T-helper 17 cell (primary cell): Measurements from ENCODE around the gene LPGAT1. TPM values are rescaled to one million over a fixed set of nuclear protein-coding genes. Genes with fewer than 3 reads are reported as not detected.

Experiments
- ATAC-seq: fragments of 150-1000 bp; cut with Tn5 transposase; 2 replicates; pipeline ENCODE4 v1.10.0; 2021; ENCODE audit warnings: mild to moderate bottlenecking, moderate library complexity
- DNase-seq, 3 donors: peaks; one replicate each; pipeline versions ENCODE4 v3.0.0 to v3.0.0-alpha.2; 2020 to 2021
- H3K9me3 ChIP-seq: one replicate; pipeline ENCODE4 v1.7.0; 2013; ENCODE audit warnings: low read length, mild to moderate bottlenecking; ENCODE audit not compliant: control insufficient read depth, poor library complexity, severe bottlenecking
- H3K27ac Mint-ChIP-seq: one replicate; pipeline ENCODE4 v1.8.0; 2022; ENCODE audit warnings: mild to moderate bottlenecking, moderate library complexity, mixed read lengths
- H3K27me3 Mint-ChIP-seq: one replicate; pipeline ENCODE4 v1.8.0; 2022; ENCODE audit warnings: mixed read lengths
- H3K36me3 Mint-ChIP-seq: one replicate; pipeline ENCODE4 v1.8.0; 2022; ENCODE audit warnings: low read depth, mixed read lengths
- H3K4me1 Mint-ChIP-seq: one replicate; pipeline ENCODE4 v1.8.0; 2022; ENCODE audit warnings: mild to moderate bottlenecking, mixed read lengths
- H3K4me3 Mint-ChIP-seq: one replicate; pipeline ENCODE4 v1.8.0; 2022; ENCODE audit warnings: mild to moderate bottlenecking, moderate library complexity, mixed read lengths
- total RNA-seq, 4 donors: library from RNA in 2 of 4; stranded (reverse) in 2 of 4; gene quantifications; one replicate each; pipeline ENCODE4 v1.2.3 and lab custom pipeline; 2022 to 2026

Gene LPGAT1
- total RNA-seq, 2 donors from 2014 or later, result 35.0 to 42.9 TPM

GRCh38 chr1:211781260-211781659, 49.3 kb downstream of the LPGAT1 start:
- ATAC-seq, result no peak
- no peak overlapping the region for H3K4me3 Mint-ChIP-seq
- H3K4me1 Mint-ChIP-seq, result peaks cover 6% of the 10 kb centered on the region
- DNase-seq, result no peak
- no peak overlapping the region for H3K27ac Mint-ChIP-seq
- no peaks in the 10 kb centered on the region for H3K9me3 ChIP-seq
- peaks cover 2% of the 10 kb centered on the region for H3K36me3 Mint-ChIP-seq
- no peaks in the 10 kb centered on the region for H3K27me3 Mint-ChIP-seq

GRCh38 chr1:211775170-211775569, 55.4 kb downstream of the LPGAT1 start:
- H3K27ac Mint-ChIP-seq, result no peak overlapping the region
- no peaks in the 10 kb centered on the region for H3K36me3 Mint-ChIP-seq

GRCh38 chr1:211764701-211765100, 65.9 kb downstream of the LPGAT1 start:
- ATAC-seq, result no peak
- peaks cover 5% of the 10 kb centered on the region for H3K4me1 Mint-ChIP-seq
- H3K4me3 Mint-ChIP-seq, result no peak overlapping the region
- no peak for DNase-seq
- H3K27ac Mint-ChIP-seq, result no peak overlapping the region
- peaks cover 6% of the 10 kb centered on the region for H3K36me3 Mint-ChIP-seq
- no peaks in the 10 kb centered on the region for H3K27me3 Mint-ChIP-seq
- H3K9me3 ChIP-seq, result no peaks in the 10 kb centered on the region

More at GRCh38 chr1:211775170-211775569, 55.4 kb downstream of the LPGAT1 start:
- H3K4me1 Mint-ChIP-seq, result no peaks in the 10 kb centered on the region
- no peaks in the 10 kb centered on the region for H3K27me3 Mint-ChIP-seq
- no peak overlapping the region for H3K4me3 Mint-ChIP-seq
- no peak for ATAC-seq
- no peak for DNase-seq
- no peaks in the 10 kb centered on the region for H3K9me3 ChIP-seq

GRCh38 chr1:211762206-211762605, 68.4 kb downstream of the LPGAT1 start:
- H3K4me3 Mint-ChIP-seq, result no peak overlapping the region
- peaks cover 2% of the 10 kb centered on the region for H3K36me3 Mint-ChIP-seq
- DNase-seq (no peak), ATAC-seq (no peak)
- peaks cover 2% of the 10 kb centered on the region for H3K4me1 Mint-ChIP-seq
- no peak overlapping the region for H3K27ac Mint-ChIP-seq
- H3K9me3 ChIP-seq, result no peaks in the 10 kb centered on the region
- H3K27me3 Mint-ChIP-seq, result no peaks in the 10 kb centered on the region

GRCh38 chr1:211761400-211761799, 69.2 kb downstream of the LPGAT1 start:
- Mint-ChIP-seq H3K36me3 (no peaks in the 10 kb centered on the region), H3K4me1 (peaks cover 2% of the 10 kb centered on the region), H3K27me3 (no peaks in the 10 kb centered on the region), H3K27ac (no peak overlapping the region), H3K4me3 (no peak overlapping the region)
- ATAC-seq (no peak), DNase-seq (no peak)
- no peaks in the 10 kb centered on the region for H3K9me3 ChIP-seq

GRCh38 chr1:211756471-211757020, 74.0 kb downstream of the LPGAT1 start:
- peaks cover 6% of the 10 kb centered on the region for H3K4me1 Mint-ChIP-seq
- H3K9me3 ChIP-seq, result no peaks in the 10 kb centered on the region
- no peaks in the 10 kb centered on the region for H3K27me3 Mint-ChIP-seq
- ATAC-seq, result no peak
- no peak overlapping the region for H3K27ac Mint-ChIP-seq
- no peak overlapping the region for H3K4me3 Mint-ChIP-seq
- no peak for DNase-seq
- H3K36me3 Mint-ChIP-seq, result no peaks in the 10 kb centered on the region

GRCh38 chr1:211753649-211754251, 76.8 kb downstream of the LPGAT1 start:
- Mint-ChIP-seq H3K27ac (no peak overlapping the region), H3K36me3 (peaks cover 2% of the 10 kb centered on the region), H3K4me3 (no peak overlapping the region), H3K4me1 (peaks cover 6% of the 10 kb centered on the region), H3K27me3 (no peaks in the 10 kb centered on the region)
- no peaks in the 10 kb centered on the region for H3K9me3 ChIP-seq
- DNase-seq, result no peak
- no peak for ATAC-seq

GRCh38 chr1:211752951-211753486, 77.5 kb downstream of the LPGAT1 start:
- no peaks in the 10 kb centered on the region for H3K27me3 Mint-ChIP-seq
- H3K4me1 Mint-ChIP-seq, result peaks cover 6% of the 10 kb centered on the region
- no peaks in the 10 kb centered on the region for H3K9me3 ChIP-seq
- H3K27ac Mint-ChIP-seq, result peak overlapping the region; percentile 27
- DNase-seq (no peak), ATAC-seq (no peak)
- no peak overlapping the region for H3K4me3 Mint-ChIP-seq
- peaks cover 2% of the 10 kb centered on the region for H3K36me3 Mint-ChIP-seq

- DNase-seq, result no peak
- H3K4me1 Mint-ChIP-seq, result peaks cover 6% of the 10 kb centered on the region
- H3K27me3 Mint-ChIP-seq, result no peaks in the 10 kb centered on the region
- H3K27ac Mint-ChIP-seq, result no peak overlapping the region
- no peak overlapping the region for H3K4me3 Mint-ChIP-seq
- no peak for ATAC-seq
- no peaks in the 10 kb centered on the region for H3K9me3 ChIP-seq
- peaks cover 2% of the 10 kb centered on the region for H3K36me3 Mint-ChIP-seq
These were observed 78.2 kb downstream of the LPGAT1 start for GRCh38 chr1:211752317-211752716.

- DNase-seq (no peak), ATAC-seq (no peak)
- peaks cover 2% of the 10 kb centered on the region for H3K36me3 Mint-ChIP-seq
- no peaks in the 10 kb centered on the region for H3K9me3 ChIP-seq
- peaks cover 8% of the 10 kb centered on the region for H3K4me1 Mint-ChIP-seq
- no peaks in the 10 kb centered on the region for H3K27me3 Mint-ChIP-seq
- no peak overlapping the region for H3K4me3 Mint-ChIP-seq
- no peak overlapping the region for H3K27ac Mint-ChIP-seq
These were observed 79.1 kb downstream of the LPGAT1 start for GRCh38 chr1:211751438-211751837.

- Mint-ChIP-seq H3K36me3 (peaks cover 2% of the 10 kb centered on the region), H3K4me1 (peaks cover 8% of the 10 kb centered on the region), H3K27ac (no peak overlapping the region), H3K27me3 (no peaks in the 10 kb centered on the region), H3K4me3 (no peak overlapping the region)
- DNase-seq (no peak), ATAC-seq (no peak)
- no peaks in the 10 kb centered on the region for H3K9me3 ChIP-seq
These were observed 80.0 kb downstream of the LPGAT1 start for GRCh38 chr1:211750599-211750998.

GRCh38 chr1:211749251-211749650, 81.3 kb downstream of the LPGAT1 start:
- ATAC-seq, result no peak
- Mint-ChIP-seq H3K4me3 (no peak overlapping the region), H3K4me1 (peaks cover 8% of the 10 kb centered on the region), H3K27me3 (no peaks in the 10 kb centered on the region), H3K36me3 (peaks cover 2% of the 10 kb centered on the region), H3K27ac (no peak overlapping the region)
- DNase-seq, result no peak
- H3K9me3 ChIP-seq, result no peaks in the 10 kb centered on the region

- Mint-ChIP-seq H3K27ac (no peak overlapping the region), H3K4me3 (no peak overlapping the region)
These were observed 81.8 kb downstream of the LPGAT1 start for GRCh38 chr1:211748810-211749209.

More at GRCh38 chr1:211748810-211749209, 81.8 kb downstream of the LPGAT1 start:
- no peaks in the 10 kb centered on the region for H3K9me3 ChIP-seq
- H3K4me1 Mint-ChIP-seq, result peaks cover 7% of the 10 kb centered on the region
- ATAC-seq (no peak), DNase-seq (no peak)
- no peaks in the 10 kb centered on the region for H3K27me3 Mint-ChIP-seq
- peaks cover 2% of the 10 kb centered on the region for H3K36me3 Mint-ChIP-seq
